OCI-LY7 (cell line): Measurements from ENCODE around the gene EYA2.

ENCODE experiments used
- EZH2phosphoT487 ChIP-seq: fragments of 200-600 bp; sonication (generic); IDR thresholded peaks from 2 replicates; pipeline ENCODE4 v1.6.1; 2018; ENCODE audit warnings: low read depth, borderline replicate concordance, mild to moderate bottlenecking, mixed run types, antibody characterized with exemption, low read length, moderate library complexity, mixed read lengths
- TF ChIP-seq, protein P1 (sequence below): fragments of 200-600 bp; sonication (generic); conservative IDR thresholded peaks from 2 replicates; pipeline ENCODE4 v1.5.1; 2014; ENCODE audit warnings: mild to moderate bottlenecking, antibody characterized with exemption, low read length, moderate library complexity, mixed read lengths

- TF ChIP-seq, protein P1, sequence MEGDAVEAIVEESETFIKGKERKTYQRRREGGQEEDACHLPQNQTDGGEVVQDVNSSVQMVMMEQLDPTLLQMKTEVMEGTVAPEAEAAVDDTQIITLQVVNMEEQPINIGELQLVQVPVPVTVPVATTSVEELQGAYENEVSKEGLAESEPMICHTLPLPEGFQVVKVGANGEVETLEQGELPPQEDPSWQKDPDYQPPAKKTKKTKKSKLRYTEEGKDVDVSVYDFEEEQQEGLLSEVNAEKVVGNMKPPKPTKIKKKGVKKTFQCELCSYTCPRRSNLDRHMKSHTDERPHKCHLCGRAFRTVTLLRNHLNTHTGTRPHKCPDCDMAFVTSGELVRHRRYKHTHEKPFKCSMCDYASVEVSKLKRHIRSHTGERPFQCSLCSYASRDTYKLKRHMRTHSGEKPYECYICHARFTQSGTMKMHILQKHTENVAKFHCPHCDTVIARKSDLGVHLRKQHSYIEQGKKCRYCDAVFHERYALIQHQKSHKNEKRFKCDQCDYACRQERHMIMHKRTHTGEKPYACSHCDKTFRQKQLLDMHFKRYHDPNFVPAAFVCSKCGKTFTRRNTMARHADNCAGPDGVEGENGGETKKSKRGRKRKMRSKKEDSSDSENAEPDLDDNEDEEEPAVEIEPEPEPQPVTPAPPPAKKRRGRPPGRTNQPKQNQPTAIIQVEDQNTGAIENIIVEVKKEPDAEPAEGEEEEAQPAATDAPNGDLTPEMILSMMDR, result no peak
- no peak for TF ChIP-seq EZH2phosphoT487
These were observed 231.3 kb downstream of the EYA2 start for GRCh38 chr20:47125758-47126591.
